Tibial artery (tissue), 4 donors: ENCODE data around the gene ZMYND11.

Source experiments
- DNase-seq, 2 donors: peaks; one replicate each; pipeline ENCODE4 v3.0.0-alpha.2; 2019
- H3K27ac ChIP-seq, 2 donors: fragments of 200-600 bp; sonication (generic) in 1 of 2; 1 replicate in 1 of 2; 2 replicates in 1 of 2; pipeline ENCODE4 v1.5.1; 2018 to 2019; ENCODE audit warnings: mild to moderate bottlenecking in 1 of 2
- H3K27me3 ChIP-seq, 2 donors: fragments of 200-600 bp; sonication (generic) in 1 of 2; one replicate each; pipeline versions ENCODE4 v1.5.1 to v1.6.0; 2016 to 2019
- H3K36me3 ChIP-seq, 3 donors: fragments of 200-600 bp; sonication (generic) in 2 of 3; one replicate each; pipeline ENCODE4 v1.5.1; 2016 to 2019; ENCODE audit warnings: mild to moderate bottlenecking in 2 of 3
- H3K4me1 ChIP-seq, 4 donors: fragments of 200-600 bp; sonication (generic) in 2 of 4; 1 replicate in 3 of 4; 2 replicates in 1 of 4; pipeline ENCODE4 v1.5.1; 2016 to 2019
- H3K4me3 ChIP-seq, 2 donors: fragments of 200-600 bp; sonication (generic) in 1 of 2; 1 replicate in 1 of 2; 2 replicates in 1 of 2; pipeline ENCODE4 v1.5.1; 2018 to 2019; ENCODE audit warnings: mild to moderate bottlenecking in 2 of 2
- H3K9me3 ChIP-seq, 3 donors: fragments of 200-600 bp; sonication (generic) in 1 of 3; one replicate each; pipeline ENCODE4 v1.5.1; 2016 to 2019
- intact Hi-C: fragments of 100-400 bp; cut with DNase I; formaldehyde crosslinking; loops from one replicate; pipeline ENCODE4 v1.15.0; 2023; ENCODE audit warnings: low total_unique reads
- TF ChIP-seq, protein P1 (sequence below), 2 experiments: fragments of 200-600 bp in 1 of 2; fragments of 450-650 bp in 1 of 2; IDR thresholded peaks; one replicate each; pipeline ENCODE4 v1.5.1; 2017 to 2019; ENCODE audit warnings: antibody characterized with exemption in 2 of 2, mild to moderate bottlenecking in 1 of 2, moderate library complexity in 1 of 2

The ZMYND11 gene

GRCh38 chr10:132946-133898, 2.0 kb upstream of the ZMYND11 start:
- H3K9me3 ChIP-seq, result no peaks in the 10 kb centered on the region
- intact Hi-C loops, result no loop called here
- TF ChIP-seq, protein P1, sequence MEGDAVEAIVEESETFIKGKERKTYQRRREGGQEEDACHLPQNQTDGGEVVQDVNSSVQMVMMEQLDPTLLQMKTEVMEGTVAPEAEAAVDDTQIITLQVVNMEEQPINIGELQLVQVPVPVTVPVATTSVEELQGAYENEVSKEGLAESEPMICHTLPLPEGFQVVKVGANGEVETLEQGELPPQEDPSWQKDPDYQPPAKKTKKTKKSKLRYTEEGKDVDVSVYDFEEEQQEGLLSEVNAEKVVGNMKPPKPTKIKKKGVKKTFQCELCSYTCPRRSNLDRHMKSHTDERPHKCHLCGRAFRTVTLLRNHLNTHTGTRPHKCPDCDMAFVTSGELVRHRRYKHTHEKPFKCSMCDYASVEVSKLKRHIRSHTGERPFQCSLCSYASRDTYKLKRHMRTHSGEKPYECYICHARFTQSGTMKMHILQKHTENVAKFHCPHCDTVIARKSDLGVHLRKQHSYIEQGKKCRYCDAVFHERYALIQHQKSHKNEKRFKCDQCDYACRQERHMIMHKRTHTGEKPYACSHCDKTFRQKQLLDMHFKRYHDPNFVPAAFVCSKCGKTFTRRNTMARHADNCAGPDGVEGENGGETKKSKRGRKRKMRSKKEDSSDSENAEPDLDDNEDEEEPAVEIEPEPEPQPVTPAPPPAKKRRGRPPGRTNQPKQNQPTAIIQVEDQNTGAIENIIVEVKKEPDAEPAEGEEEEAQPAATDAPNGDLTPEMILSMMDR (IDR thresholded peaks at IDR 0.05), result no peak
- H3K27me3 ChIP-seq, result no peaks in the 10 kb centered on the region
- H3K4me1 ChIP-seq, result peaks cover 0 to 41% (median 20%) of the 10 kb centered on the region in 4 donors
- H3K36me3 ChIP-seq, result no peaks in the 10 kb centered on the region
- H3K4me3 ChIP-seq, result peak overlapping the region in 1 of 2 donors; percentile 72
- peak overlapping the region in 1 of 2 donors; percentile 94 for H3K27ac ChIP-seq
- DNase-seq, result no peak

DNA sequence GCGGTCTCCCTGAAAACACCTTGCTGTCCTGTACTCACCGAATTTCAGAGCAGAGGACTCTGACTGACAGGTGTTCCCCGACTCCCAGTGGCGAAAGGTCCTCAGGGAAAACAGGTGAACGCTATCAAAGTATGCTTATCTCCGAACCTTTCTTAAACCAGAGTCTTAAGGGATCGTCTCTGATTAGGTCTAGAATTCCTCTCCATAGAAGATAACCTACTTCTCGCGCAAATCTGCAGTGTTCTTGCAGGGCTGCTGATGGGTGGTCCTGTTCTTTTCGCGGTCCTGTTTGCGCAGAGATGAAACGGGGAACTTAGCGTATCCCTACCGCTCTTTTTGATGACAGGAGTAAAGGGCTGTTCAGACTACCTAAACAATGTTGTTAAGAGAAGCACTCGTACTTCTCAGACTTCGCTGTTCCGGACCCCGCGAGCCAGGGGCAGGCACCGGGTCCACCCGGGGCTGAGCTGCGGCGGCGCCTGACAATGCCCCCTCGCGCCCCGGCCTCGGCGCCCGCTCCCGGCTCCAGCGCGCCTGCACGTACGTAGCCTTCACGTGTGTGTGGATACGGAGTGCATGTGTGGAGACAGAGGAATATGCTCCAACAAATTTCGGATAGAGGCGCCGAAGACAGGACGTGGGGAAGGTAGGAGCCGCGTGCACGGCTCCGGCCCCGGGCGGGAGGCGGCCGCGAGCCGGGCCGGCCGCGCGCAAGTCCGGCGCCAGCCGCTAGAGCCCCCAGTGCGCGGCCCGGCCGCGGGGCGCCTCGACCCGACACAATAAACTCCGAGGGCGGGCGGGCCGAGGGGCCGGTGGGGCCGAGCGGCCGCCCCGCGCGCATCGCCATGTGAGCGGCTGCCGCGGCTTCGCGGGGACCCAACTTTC, 766 bp upstream of the ZMYND11 start:
- Histone ChIP-seq H3K9me3 (no peaks in the 10 kb centered on the region), H3K4me3 (peak overlapping the region; percentile 72 to 93), H3K27me3 (no peaks in the 10 kb centered on the region), H3K4me1 (peaks cover 0 to 43% (median 20%) of the 10 kb centered on the region in 4 donors), H3K36me3 (no peaks in the 10 kb centered on the region), H3K27ac (peak overlapping the region; percentile 94 to 98)
- intact Hi-C loops, result no loop called here
- DNase-seq, result peak in 1 of 2 donors; percentile 28
- TF ChIP-seq, protein P1 (IDR thresholded peaks at IDR 0.05), result peak in 1 of 2 experiments; percentile 41

GRCh38 chr10:135601-136464, 578 bp downstream of the ZMYND11 start:
- TF ChIP-seq, protein P1 (IDR thresholded peaks at IDR 0.05), result no peak
- peak overlapping the region; percentile 94 to 98 for H3K27ac ChIP-seq
- peaks cover 0 to 43% (median 20%) of the 10 kb centered on the region in 4 donors for H3K4me1 ChIP-seq
- peak overlapping the region; percentile 72 to 93 for H3K4me3 ChIP-seq
- H3K27me3 ChIP-seq, result no peaks in the 10 kb centered on the region
- DNase-seq, result peak; percentile 62 to 85
- no peaks in the 10 kb centered on the region for H3K9me3 ChIP-seq
- no peaks in the 10 kb centered on the region for H3K36me3 ChIP-seq
- intact Hi-C loops, result no loop called here

DNA sequence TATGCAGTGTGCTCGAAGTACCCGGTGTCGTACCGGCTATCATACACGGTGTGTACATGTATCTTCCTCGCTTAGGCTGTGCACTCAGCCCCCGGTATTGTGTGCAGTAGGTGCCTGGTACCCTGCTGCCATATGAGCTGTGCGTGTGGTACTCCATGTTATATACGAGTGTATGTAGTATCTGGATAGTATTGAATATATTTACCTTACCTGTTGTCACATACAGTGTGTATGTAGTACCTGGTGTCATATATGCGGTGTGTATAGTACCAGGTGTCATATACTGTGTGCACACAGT, 1.2 kb downstream of the ZMYND11 start:
- Histone ChIP-seq H3K4me1 (peaks cover 0 to 43% (median 20%) of the 10 kb centered on the region in 4 donors), H3K36me3 (no peaks in the 10 kb centered on the region), H3K9me3 (no peaks in the 10 kb centered on the region), H3K4me3 (peak overlapping the region; percentile 72 to 93), H3K27ac (peak overlapping the region; percentile 94 to 98), H3K27me3 (no peaks in the 10 kb centered on the region)
- no peak for DNase-seq
- intact Hi-C loops, result no loop called here
- TF ChIP-seq, protein P1 (IDR thresholded peaks at IDR 0.05), result no peak

DNA sequence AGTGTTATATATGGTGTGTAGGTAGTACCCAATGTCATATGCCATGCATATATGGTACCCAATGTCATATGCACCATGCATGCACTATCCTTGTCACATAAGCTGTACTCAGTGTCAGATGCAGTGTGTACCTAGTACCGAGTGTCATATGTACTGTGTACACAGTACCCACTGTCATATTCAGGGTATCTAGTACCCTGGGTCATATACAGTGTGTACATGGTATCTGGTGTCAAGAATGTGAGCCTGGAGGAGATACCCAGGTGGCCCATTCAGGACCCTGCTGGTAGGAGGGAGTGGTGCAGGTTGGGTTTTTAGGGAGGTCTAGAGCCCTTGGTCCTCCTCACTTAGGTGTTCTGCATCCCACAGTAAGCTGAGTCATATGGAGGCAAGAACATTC, 1.8 kb downstream of the ZMYND11 start:
- DNase-seq, result no peak
- H3K4me3 ChIP-seq, result peak overlapping the region; percentile 72 to 93
- H3K36me3 ChIP-seq, result no peaks in the 10 kb centered on the region
- TF ChIP-seq, protein P1 (IDR thresholded peaks at IDR 0.05), result peak; percentile 13 to 17
- no peak overlapping the region for H3K27ac ChIP-seq
- intact Hi-C loops, result no loop called here
- peaks cover 0 to 43% (median 20%) of the 10 kb centered on the region in 4 donors for H3K4me1 ChIP-seq
- H3K27me3 ChIP-seq, result no peaks in the 10 kb centered on the region
- H3K9me3 ChIP-seq, result no peaks in the 10 kb centered on the region
